ENCODE results near the gene FAM186B. TPM values are rescaled to one million over a fixed set of nuclear protein-coding genes. Genes with fewer than 3 reads are reported as not detected.

The FAM186B gene
- total and polyA plus RNA-seq, 2 of the 13 experiments (the other 11 are each of a cell fraction or from before 2014, with no cell fraction given), result 0.07 to 0.20 TPM

GRCh38 chr12:49623142-49623904 is 17.9 kb upstream of the FAM186B start, which contains the start of gene PRPF40B (continued):
- TF ChIP-seq DZIP1 (CRISPR knock-in tag; IDR thresholded peaks at IDR 0.05) (0 out of 2 replicates have a peak, but pooled peaks have one; percentile 74), MIER2 (CRISPR knock-in tag; IDR thresholded peaks at IDR 0.05) (no peak), ZFP91 (CRISPR knock-in tag; IDR thresholded peaks at IDR 0.05; ENCODE audit: borderline replicate concordance) (peak; percentile 56), ZSCAN20 (CRISPR knock-in tag; IDR thresholded peaks at IDR 0.05; ENCODE audit: borderline replicate concordance) (0 out of 2 replicates have a peak, but pooled peaks have one; percentile 44), HMGXB4 (CRISPR knock-in tag; IDR thresholded peaks at IDR 0.05; ENCODE audit: borderline replicate concordance in 1 of 2, low read depth in 1 of 2) (peak; percentile 37 to 66; a peak in 3 of 4 replicates), GZF1 (CRISPR knock-in tag; IDR thresholded peaks at IDR 0.05) (no peak), ZNF607 (CRISPR knock-in tag; IDR thresholded peaks at IDR 0.05; ENCODE audit: borderline replicate concordance) (0 out of 2 replicates have a peak, but pooled peaks have one; percentile 74), MEIS2 (CRISPR knock-in tag; IDR thresholded peaks at IDR 0.05) (no peak), ZNF652 (CRISPR knock-in tag; IDR thresholded peaks at IDR 0.05; ENCODE audit: borderline replicate concordance, low read depth) (peak; percentile 93), TFAP4 (IDR thresholded peaks at IDR 0.05; ENCODE audit: borderline replicate concordance, low read depth) (peak; percentile 96), MAZ (IDR thresholded peaks at IDR 0.05; ENCODE audit: borderline replicate concordance, low read depth, low read length) (no peak; the same call in 1 of the 2 replicates), MAZ (CRISPR knock-in tag; IDR thresholded peaks at IDR 0.05; ENCODE audit: low read depth) (peak; percentile 88), TSC22D2 (CRISPR knock-in tag; IDR thresholded peaks at IDR 0.05; ENCODE audit: borderline replicate concordance) (no peak), ZBTB34 (CRISPR knock-in tag; IDR thresholded peaks at IDR 0.05) (0 out of 2 replicates have a peak, but pooled peaks have one; percentile 65), GATAD1 (CRISPR knock-in tag; IDR thresholded peaks at IDR 0.05) (peak; percentile 59; the same call in 1 of the 2 replicates), ZNF558 (CRISPR knock-in tag; IDR thresholded peaks at IDR 0.05; ENCODE audit: borderline replicate concordance) (peak; percentile 79; the same call in 1 of the 2 replicates), ZNF614 (CRISPR knock-in tag; IDR thresholded peaks at IDR 0.05; ENCODE audit: borderline replicate concordance) (0 out of 2 replicates have a peak, but pooled peaks have one; percentile 54), KMT2B (CRISPR knock-in tag; IDR thresholded peaks at IDR 0.05) (0 out of 2 replicates have a peak, but pooled peaks have one; percentile 41), RAD21 (CRISPR knock-in tag; IDR thresholded peaks at IDR 0.05) (no peak), KLF6 (CRISPR knock-in tag; IDR thresholded peaks at IDR 0.05) (peak; percentile 74)
